T47D (cell line): ENCODE results near the gene ABCA7.

Experiments
- DNase-seq, 2 experiments: peaks; one replicate each; pipeline versions ENCODE4 v3.0.0 to v3.0.0-alpha.2; 2011 to 2012; ENCODE audit warnings: low read depth in 1 of 2, low spot score in 1 of 2
- JUND ChIP-seq: IDR thresholded peaks from 2 replicates; pipeline ENCODE4 v1.6.1; 2012; ENCODE audit warnings: low read depth
- in situ Hi-C: cut with HindIII; loops from 2 replicates; pipeline ENCODE4 v1.10.0; 2016; ENCODE audit warnings: low sequenced_read_pairs, low pct_unique_long_range_greater_than_20kb

The ABCA7 gene

GRCh38 chr19:1007399-1008251, 32.3 kb upstream of the ABCA7 start:
- TF ChIP-seq JUND, result no peak
- in situ Hi-C loops, result no loop called here
- DNase-seq, result no peak

GRCh38 chr19:1008268-1009040, 31.5 kb upstream of the ABCA7 start:
- DNase-seq, result no peak
- TF ChIP-seq JUND, result no peak
- in situ Hi-C loops, result no loop called here

- TF ChIP-seq JUND, result no peak
- no peak for DNase-seq
- in situ Hi-C loops, result no loop called here
These were observed 30.6 kb upstream of the ABCA7 start for GRCh38 chr19:1009041-1009980.

GRCh38 chr19:1009981-1010538, 29.8 kb upstream of the ABCA7 start:
- in situ Hi-C loops, result no loop called here
- DNase-seq, result no peak
- no peak for TF ChIP-seq JUND

- in situ Hi-C loops, result no loop called here
- no peak for DNase-seq
- TF ChIP-seq JUND, result no peak
These were observed 29.1 kb upstream of the ABCA7 start for GRCh38 chr19:1010586-1011510.

GRCh38 chr19:1011831-1012333, 28.0 kb upstream of the ABCA7 start:
- TF ChIP-seq JUND, result no peak
- DNase-seq, result no peak

GRCh38 chr19:1012334-1012733, 27.6 kb upstream of the ABCA7 start:
- in situ Hi-C loops, result no loop called here
- no peak for DNase-seq
- TF ChIP-seq JUND, result no peak

More at GRCh38 chr19:1011831-1012333, 28.0 kb upstream of the ABCA7 start:
- in situ Hi-C loops, result no loop called here

- in situ Hi-C loops, result no loop called here
- no peak for TF ChIP-seq JUND
- no peak for DNase-seq
These were observed 26.7 kb upstream of the ABCA7 start for GRCh38 chr19:1013218-1013617.

GRCh38 chr19:1014161-1015060, 25.5 kb upstream of the ABCA7 start:
- TF ChIP-seq JUND, result no peak
- in situ Hi-C loops, result no loop called here

GRCh38 chr19:1015061-1015781, 24.7 kb upstream of the ABCA7 start:
- DNase-seq, result no peak
- in situ Hi-C loops, result no loop called here
- TF ChIP-seq JUND, result no peak

More at GRCh38 chr19:1014161-1015060, 25.5 kb upstream of the ABCA7 start:
- no peak for DNase-seq
